Activated CD4-positive, alpha-beta T cell treated with anti-CD3 and anti-CD28 coated beads, Interleukin-2, Interleukin-4, amounts not matched to agents 100 ng/mL and 50 ng/mL, durations not matched to agents 16 hours and 8 hours (primary cell): ENCODE data around the gene ETV7.

ENCODE experiments used
- DNase-seq: peaks from one replicate; pipeline ENCODE4 v3.0.0-alpha.2; 2020; ENCODE audit warnings: low spot score

Gene ETV7

DNA sequence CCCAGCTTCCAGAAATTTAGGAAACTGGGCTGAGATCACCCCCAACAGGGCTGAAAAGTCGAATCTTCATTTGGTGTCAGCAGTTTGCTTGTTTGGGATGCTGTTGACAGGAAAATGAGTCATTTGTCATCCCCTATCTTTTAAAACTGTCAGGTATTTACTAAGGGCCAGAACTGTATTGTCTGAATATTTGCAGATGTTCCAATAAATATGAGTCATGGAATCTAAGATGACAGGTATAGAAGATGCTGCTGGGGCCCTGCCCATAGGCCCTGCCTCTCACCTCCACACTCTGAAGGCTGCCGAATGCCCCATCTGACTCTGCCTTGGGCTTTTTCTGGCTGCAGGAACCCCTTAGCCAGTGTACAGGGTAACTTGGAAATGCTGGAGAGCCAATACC, 3.9 kb downstream of the ETV7 start:
- DNase-seq: peak; percentile 47

DNA sequence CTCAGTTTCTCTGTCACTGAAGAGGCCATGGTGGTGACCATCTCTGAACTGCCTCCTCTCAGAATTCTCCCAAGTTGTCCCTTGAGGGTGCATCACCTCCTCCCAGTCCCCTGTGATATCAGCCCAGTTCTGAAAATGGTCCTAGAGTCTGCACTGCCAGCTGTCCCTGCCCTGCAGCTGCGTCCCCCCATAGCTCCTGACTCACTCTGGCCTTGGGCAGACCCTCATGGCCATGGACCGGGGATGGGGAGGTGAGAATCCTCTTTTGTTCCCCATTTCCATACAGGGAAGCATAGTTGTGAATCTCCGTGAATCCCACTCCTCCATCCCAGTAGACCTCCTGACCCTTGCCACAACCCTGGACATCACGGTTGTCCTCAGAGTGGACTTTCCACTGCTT, 4.5 kb downstream of the ETV7 start:
- DNase-seq: no peak

DNA sequence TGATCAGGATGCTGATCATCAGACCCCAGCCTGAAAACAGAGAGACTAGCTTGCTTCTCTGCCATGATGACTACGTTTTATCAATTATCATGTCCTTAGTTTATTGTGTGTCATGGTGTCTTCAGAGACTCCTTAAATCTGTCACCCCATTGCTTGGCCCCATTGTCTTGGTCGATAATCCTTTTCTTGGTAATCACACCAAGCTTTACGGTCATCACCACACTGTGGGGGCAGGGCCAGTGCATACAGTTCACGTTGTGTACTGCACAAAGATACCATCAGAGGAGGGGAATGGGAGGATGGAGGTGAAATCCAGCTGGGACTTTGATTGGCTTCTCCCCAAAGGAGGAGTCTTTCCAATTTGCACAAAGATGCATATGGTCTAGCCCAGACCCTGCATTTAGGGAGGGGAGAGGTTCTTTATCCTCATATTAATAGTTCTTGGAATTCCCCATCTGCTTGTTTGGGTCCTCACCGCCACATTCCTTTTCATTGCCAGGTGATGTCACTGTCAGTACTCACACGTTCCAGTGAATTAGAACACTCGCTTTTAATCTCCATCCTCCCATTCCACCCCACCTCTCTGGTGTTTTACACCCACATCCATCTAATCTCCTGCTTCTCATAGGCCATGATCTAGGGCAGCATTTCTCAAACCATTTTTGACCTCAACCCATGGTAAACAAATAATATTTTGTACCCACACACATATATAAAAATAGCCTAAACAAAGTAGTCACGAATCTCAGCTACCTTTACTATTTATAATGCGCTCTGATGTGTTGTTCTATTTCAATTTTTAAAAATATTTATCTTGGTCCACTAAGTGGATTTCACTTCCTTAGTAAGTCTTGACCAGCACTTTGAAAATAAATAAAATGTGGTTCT, 5.7 kb downstream of the ETV7 start:
- no peak for DNase-seq

- no peak for DNase-seq
Observed at GRCh38 chr6:36380166-36380565, 7.3 kb downstream of the ETV7 start.

GRCh38 chr6:36378936-36379335, 8.5 kb downstream of the ETV7 start:
- no peak for DNase-seq

DNA sequence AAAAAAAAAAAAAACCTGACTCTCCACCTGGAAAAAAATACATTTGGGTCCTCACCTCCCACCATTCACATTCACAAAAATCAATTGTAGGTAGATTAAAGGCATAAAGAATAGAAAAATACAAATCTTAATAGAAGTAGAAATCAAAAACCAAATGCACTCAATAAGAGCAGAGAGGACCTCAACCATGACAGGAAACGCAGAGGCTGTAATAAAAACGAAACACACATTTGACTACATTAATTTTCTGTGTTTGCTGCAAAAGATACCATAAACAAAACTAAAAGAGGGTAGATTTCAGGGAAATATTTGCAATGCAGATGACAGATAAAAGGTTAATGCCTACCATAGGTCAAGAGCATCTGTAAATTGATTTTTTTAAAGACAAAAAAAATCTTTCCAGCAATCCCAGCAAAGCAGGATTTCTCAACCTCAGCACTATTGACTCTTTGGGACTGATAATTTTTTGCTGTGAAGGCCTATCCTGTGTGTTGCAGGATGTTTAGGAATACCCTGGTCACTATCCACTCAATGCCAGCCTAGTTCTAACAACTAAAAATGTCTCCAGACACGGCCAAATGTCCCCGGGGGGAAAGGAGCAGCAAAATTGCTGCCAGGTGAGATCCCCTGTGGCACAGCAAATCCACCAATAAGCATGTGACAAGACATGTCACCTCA, 9.1 kb downstream of the ETV7 start:
- peak; percentile 34 for DNase-seq

DNA sequence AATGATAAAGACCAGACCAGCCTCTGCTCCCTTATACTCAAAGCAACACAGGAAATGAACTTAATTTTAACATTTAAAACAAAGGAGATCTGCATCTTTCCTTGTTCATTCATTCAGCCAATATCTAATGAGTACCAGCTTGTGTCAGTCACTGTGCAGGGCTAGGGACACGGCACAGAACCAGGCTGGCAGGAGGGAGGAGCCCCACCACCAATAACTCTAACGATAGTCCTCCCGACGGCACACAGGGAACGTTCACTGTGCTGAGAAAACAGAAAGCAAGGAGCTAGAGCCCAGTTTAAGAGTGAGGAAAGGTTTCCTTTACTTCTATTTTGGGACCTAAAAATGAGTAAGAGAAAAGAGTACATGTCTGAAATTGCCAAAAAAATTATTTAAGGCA, 9.9 kb downstream of the ETV7 start:
- no peak for DNase-seq

- no peak for DNase-seq
Observed at GRCh38 chr6:36376742-36377141, 10.7 kb downstream of the ETV7 start.

DNA sequence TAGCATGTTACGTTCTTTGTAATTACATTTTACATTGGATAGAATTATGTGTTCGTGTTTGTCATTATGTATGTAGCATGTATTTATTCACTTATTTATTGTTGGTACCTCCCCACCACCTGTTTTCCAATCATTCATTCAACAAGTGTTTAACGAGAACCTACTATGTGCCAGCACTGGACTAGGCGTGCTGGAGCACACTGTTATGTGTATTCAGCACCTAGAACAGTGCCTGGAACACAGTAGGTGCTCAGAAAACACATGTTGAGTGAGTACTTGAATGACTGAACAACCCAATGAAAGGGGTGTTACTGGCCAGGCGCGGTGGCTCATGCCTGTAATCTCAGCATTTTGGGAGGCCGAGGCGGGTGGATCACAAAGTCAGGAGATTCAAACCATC, 11.3 kb downstream of the ETV7 start:
- no peak for DNase-seq

- DNase-seq: no peak
Observed at GRCh38 chr6:36375644-36376155, 11.8 kb downstream of the ETV7 start.

GRCh38 chr6:36374972-36375371, 12.5 kb downstream of the ETV7 start:
- no peak for DNase-seq

DNA sequence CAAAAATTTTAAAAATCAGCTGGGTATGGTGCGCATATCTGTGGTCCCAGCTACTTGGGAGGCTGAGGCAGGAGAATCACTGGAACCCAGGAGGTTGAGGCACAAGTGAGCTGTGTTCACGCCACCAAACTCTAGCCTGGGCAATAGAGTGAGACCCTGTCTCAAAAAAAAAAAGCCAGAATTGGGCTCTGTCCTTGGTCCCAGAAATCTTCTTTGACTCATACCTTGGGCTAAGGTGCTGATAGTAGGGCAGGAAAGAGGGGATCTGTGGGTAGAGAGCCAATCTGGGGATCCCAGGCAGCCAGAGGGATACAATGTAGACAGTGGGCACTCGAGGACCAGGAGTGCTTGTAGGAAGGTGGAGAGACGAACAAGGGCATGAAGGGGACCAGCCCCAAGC, 13.3 kb downstream of the ETV7 start:
- no peak for DNase-seq

DNA sequence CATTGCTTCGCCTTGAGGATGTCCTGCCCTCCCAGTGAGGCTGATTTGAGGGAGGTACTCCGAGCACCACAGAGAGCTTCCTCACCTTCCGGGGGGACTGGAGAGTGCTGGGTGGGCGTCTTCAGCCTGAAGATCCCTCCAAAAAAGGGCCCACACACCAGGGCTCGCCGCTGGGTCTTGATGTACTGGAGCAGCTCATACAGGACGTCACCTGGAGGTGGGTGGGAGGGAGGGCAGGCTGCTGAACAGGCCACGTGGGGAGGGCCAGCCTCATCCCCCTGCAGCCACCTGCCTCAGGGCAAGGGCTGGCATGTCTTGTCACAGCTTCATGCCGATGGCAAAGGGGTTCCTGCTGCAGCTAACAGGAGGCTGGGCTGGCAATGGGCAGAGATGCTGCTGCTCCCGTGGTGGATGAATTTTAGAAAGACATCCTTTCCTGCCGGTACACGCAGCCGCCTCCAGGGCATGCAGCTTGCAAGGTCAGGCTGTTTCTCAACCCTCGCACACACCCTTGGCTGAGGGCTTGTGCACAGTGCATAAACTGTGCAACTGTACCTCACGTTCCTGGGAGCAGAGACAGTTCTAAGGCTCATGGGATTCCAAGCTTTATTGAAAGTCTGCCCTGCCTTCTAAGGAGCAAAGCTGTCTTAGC, 14.0 kb downstream of the ETV7 start:
- no peak for DNase-seq

DNA sequence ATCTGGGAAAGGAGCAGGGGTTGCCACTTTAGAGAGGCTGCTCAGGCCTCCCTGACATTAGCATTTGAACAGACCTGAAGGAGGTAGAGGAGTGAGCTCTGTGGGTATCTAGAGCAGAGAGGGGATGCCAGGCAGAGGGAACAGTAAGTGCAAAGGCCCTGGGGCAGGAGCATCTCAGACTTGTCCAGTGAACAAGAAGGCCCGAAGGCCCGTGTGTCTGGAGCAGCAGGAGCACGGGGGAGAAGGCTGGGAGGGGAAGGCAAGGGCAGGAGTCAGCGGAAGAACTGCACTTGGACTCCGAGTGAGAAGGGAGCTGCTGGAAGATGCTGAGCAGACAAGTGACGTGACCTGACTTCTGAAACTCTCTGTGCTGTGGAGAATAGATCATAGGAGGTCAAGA, 15.4 kb downstream of the ETV7 start:
- DNase-seq: no peak

DNA sequence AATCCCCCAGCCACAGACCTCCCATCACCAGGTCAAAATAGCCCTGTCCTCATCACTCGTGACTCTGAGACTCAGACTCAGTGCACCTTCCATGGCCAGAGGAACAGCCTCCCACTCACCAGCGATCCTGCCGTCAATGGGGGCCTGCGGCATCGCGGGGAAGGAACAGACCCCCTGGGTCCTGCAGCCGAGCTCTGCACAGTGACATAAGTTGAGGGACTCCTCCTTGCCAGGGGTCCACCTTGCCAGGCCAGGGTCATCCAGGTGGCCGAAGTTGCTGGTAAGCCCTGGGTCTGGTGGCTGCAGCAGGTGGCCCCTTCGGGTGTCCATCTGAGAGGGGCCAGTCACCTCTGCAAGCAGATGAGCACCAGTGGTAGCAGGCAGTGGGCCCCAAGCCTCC, 16.3 kb downstream of the ETV7 start:
- DNase-seq: no peak

DNA sequence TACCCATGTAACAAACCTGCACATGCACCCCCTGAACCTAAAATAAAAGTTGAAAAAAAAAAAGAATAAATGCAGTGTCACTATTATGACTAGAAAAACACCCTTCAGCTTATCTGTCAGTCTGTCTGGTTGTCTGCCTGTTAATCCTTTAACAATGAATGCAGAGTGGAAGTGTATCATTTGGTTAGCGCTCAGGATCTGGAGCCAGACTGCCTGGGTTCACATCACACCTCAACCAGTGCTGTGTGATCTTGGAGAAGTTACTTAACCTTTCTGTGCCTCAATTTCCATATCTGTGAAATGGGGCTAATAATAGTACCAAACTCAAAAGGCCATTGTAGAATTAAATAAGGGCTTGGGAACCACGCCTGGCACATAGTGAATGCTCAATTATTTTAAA, 16.8 kb downstream of the ETV7 start:
- DNase-seq: no peak

DNA sequence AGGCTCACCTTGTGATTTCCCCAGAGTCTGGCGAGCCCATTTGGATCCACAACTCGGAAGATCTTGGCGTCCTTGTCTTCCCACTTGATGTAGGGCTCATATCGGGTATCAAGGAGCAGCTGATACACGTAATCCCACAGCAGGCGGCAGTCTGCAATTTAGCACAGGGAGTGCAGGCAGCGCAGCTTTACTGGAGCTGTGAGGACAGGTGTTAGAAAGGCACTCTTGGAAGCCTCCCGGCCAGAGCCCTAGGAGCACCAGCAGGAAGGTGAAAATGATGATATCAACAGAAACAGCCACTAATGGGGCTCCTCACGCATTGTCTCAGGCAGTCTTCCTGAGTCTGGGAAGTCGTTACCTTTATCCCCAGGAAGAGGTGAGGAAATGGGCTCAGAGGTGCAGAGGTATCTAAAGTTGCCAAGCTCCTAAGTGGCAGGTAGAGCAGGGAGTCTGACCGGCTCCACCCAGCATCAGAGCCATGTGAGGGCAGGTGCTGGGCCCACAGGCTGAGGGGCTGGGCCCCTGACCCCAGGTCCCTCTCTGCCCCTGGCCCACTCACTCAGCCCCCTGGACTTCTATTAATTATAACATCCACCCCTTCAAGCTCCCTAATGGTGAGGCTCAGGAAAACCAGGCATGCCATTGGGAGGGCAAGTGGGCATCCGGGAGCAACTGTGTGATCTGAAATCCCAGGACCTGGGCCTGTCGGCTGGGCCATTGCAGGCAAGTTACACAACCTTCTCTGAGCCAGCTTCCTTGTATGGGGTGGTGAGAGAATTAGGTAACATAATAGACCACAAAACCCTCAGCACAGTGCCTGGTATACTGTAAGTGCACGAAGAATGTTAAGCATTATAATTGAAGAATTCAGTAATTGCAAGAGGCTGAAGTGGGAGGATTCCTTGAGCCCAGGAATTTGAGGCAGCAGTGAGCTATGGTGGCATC, 18.3 kb downstream of the ETV7 start:
- DNase-seq: no peak

GRCh38 chr6:36368421-36368820, 19.0 kb downstream of the ETV7 start:
- DNase-seq: no peak

- DNase-seq: no peak
Observed at GRCh38 chr6:36367743-36368142, 19.7 kb downstream of the ETV7 start.

DNA sequence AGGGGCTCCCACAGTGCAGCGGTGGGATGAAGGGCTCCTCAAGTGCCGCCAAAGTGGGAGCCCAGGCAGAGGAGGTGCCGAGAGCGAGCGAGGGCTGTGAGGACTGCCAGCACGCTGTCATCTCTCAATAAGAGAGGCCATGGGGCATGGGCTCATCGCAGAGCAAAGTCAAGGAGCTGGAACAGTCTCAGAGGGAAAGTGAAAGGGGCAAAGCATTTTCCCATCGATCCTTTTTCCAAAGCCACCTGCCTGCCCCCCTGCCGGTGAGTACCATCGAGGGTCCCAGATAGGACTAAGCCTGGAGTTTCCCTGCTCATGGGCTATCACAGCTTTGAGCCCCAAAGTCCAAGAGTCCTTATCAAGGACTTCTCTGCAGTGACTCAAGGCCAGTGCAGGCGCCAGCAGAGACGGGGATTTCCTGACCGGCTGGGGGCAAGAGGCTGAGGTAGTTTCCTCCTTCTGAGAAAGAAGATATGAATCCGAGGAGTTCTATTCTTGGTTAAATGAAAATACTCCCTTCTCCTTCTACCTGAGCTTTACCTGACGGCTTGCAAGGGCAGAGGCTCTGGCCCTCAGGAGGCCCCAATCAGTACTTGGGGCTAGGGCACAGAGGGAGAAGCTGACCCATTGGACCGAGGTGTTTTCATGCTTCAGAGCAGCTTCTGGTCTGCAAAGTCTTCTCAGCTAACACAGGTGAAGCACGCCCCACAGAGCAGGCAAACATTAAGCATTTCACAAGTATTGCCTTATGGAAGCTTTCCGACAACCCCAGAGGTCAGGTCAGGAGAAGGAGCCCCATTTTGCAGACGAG, 22.6 kb downstream of the ETV7 start:
- DNase-seq: no peak
